ENCODE measurements around the gene DDTL.

- TF ChIP-seq POLR2A (IDR thresholded peaks at IDR 0.05; ENCODE audit: low read depth, low read length) (no peak), POLR2AphosphoS5 (IDR thresholded peaks at IDR 0.05; ENCODE audit: low read depth, low read length) (no peak), SPI1 (IDR thresholded peaks at IDR 0.05; ENCODE audit: low read depth, low read length) (no peak)
Measured at GRCh38 chr22:23922921-23923320, 43.8 kb upstream of the DDTL start.
